GM19468 (cell line): Measurements from ENCODE around the gene TRHDE.

ENCODE experiments used
- ATAC-seq: cut with Tn5 transposase; IDR thresholded peaks from one replicate; pipeline ENCODE4 v1.9.1; 2021; ENCODE audit warnings: mild to moderate bottlenecking, moderate library complexity, moderate number of reproducible peaks; ENCODE audit not compliant: unreplicated experiment; ENCODE audit errors: extremely low read depth

Gene TRHDE

GRCh38 chr12:72272091-72272661, at the start of gene TRHDE:
TRHDE (plus strand) TSS chr12:72272370; CDS start chr12:72272644, 274 bp downstream.
- ATAC-seq, result no peak

- ATAC-seq, result no peak
Observed at GRCh38 chr12:72226510-72226909, 45.7 kb upstream of the TRHDE start.

- no peak for ATAC-seq
Observed at GRCh38 chr12:72228424-72228823, 43.7 kb upstream of the TRHDE start.

GRCh38 chr12:72230589-72230988, 41.6 kb upstream of the TRHDE start:
- no peak for ATAC-seq

DNA sequence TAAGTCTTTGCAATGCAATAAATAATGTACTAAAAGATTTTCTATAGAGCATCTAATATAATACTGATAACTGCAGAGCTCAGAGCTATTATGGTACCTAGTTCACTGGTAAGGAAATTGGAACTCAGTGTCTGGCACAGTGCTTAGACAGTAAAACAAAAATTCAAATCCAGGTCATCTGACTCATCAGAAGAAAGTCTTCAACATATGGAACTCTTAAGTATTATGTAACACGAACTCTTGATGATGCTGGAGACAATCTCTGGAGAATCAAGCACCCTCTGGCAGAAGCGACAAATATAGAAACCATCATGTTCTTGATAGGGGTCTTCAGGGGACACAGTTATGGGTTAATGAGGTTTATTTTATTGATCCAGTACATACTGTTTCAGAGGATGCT, 37.3 kb upstream of the TRHDE start:
- ATAC-seq, result no peak

DNA sequence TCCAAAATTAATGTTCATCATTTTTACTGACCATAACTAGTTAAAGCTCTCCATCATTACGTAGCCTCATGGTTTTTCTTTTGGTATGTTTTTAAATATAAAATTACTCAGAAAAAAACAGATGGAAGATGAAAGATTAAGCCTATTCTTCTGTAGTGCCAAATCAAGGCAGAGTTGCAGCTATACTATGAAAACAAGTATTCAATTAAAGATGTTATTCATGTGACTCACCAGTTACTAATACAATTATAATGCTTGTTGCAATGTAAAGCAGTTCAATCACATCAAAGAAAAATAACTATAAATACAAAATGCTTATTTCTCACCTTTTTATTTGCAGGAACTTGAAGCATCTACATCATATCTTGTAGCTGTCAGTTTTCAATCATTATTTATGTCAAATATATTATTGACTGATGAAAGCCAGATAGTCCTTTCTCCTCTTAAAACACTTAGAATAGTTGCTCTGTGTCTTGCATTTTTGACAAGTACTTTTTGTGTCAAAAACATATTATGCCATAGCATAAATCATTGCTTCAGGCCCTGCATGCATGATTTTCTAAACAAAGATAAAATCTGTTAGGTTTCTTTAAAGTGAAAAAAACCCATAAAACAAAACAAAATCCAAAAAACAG, 36.0 kb upstream of the TRHDE start:
- ATAC-seq, result no peak

DNA sequence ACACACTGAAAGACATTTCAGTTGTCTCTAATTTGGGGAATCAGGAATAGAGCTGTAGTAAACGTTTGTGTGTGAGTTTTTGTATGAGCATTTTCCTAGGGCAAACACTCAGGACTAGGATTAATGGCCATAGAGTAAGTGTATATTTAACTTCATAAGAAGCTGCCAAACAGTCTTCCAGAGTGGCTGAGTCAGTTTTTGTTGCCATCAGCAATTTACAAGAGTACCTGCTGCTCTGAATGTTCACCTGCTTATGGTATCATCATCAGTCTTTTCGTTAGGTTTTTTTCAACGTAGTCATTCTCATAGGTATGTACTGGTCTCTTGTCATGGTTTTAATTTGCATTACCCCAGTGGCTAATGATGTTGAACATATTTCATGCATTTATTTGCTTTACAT, 30.6 kb upstream of the TRHDE start:
- no peak for ATAC-seq

- ATAC-seq, result no peak
Observed at GRCh38 chr12:72242946-72243345, 29.2 kb upstream of the TRHDE start.

- ATAC-seq, result no peak
Observed at GRCh38 chr12:72246370-72246769, 25.8 kb upstream of the TRHDE start.

DNA sequence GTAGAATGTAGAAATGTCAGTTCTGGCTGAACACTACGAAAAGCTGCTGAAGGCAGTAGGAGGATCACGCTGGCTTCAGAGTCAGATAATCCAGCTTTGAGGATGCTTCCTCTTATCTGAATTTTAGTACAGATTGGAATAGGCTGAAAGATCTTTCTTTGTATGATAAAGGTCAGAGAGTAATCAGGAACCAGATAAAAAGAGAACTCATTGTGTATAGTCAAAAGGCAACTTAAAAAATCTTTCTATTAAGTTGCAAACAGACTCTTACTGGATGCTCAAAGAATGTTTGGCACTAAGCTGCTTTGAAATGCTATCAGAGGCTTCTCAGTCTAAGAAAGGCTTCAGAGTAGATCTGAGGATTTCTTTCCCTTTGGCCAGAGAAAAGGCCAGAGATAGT, 21.8 kb upstream of the TRHDE start:
- no peak for ATAC-seq

DNA sequence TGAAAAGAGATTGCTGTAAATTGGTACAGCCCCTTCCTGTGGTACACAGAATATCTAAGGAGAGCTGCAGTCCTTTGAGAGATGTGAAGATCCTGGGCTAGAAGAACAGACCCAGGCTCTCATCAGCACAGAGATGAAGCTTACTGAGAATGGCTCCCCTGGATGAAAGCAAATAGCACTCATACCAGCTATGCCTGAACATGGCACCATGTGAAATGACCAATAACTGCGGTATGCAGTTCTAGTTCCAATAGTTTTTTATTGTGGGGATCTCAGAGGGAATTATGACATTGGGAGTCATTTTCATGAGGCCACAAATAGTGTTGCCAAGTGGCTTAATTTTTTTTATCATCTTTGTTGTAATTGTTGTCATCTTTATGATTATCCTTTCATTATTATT, 15.4 kb upstream of the TRHDE start:
- no peak for ATAC-seq

DNA sequence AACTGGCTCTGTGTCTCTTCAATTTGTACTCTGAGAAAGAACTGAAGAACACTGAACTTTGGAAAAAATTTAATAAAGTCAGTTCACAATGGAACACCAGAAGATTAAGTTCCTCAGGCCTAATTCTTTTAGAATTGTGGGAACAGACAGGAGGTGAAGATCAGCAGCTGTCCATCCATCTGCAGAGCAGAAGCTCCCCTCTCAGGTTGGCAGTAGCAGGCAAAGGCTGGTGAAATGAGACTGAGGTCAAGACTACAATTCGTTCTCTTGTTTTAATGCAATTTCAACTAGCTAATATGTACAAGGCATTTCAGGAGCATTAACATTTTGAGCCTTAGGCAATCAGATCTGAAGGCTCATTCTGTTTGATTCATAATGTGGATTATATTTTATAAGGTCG, 10.3 kb upstream of the TRHDE start:
- ATAC-seq, result no peak

DNA sequence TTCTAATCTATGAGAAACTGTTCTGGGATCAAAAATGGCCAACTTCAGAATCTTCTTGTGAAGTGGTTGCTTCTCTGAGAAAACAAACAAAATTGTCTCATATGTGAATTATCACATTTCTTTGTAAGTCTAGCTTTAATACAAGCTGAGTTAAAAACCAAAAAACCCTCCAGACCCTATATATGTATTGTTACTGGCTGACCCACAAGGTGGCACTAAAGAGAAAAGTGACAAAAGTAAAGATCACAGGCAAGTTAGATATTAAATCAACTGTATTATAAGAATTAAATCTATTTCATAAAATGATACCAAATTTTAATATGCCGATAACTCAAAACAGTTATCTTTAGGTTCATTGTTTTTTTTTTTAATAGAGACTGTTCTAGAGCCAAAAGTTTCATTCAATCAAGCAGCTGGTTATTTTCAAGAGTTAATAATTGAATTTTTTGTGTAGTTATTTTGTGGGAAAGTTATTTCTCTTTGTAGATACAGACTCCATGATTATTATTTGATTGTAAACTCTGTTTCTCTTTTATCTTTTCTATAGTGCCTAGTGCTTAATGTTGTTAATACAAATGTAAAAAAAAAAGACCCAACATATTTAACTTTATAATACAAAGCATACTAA, 7.5 kb upstream of the TRHDE start:
- no peak for ATAC-seq

DNA sequence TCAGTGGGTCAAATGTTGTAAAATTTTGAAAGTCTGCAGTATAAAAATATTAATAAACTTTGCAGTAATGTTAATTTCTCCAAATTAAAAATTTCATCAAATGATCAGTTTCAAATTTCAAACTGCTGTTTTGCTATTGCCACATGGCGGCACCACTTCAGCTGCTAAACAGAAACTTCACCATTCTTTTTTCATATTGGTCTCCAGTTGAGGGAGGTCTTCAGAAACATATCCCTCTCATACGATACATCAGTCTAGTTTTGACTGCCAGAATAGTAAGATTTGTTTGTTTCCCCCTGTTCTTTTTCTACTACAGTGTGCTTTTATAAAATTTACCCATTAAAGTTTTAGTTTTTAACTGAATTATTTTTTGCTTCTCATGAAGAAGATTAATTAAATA, 4.2 kb upstream of the TRHDE start:
- ATAC-seq, result no peak

- ATAC-seq, result no peak
Observed at GRCh38 chr12:72268386-72268785, 3.8 kb upstream of the TRHDE start.

DNA sequence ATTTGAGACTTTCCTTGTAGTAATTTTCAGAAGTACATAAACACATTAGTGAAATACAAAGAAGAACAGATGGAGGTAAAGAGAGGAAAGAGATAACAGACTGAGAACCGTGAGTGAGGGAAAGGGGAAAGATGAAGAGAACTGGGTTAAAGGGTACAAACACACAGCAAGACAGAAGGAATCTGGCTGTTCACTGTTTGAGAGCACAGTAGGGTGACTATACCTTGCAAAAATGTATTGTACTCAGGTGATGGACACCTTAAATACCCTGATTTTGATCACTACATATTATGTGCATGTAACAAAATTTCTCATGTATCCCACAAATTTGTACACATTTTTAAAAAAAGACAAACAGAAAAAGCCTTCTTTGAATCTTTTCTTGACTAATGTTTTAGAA, 2.7 kb upstream of the TRHDE start:
- ATAC-seq, result no peak

DNA sequence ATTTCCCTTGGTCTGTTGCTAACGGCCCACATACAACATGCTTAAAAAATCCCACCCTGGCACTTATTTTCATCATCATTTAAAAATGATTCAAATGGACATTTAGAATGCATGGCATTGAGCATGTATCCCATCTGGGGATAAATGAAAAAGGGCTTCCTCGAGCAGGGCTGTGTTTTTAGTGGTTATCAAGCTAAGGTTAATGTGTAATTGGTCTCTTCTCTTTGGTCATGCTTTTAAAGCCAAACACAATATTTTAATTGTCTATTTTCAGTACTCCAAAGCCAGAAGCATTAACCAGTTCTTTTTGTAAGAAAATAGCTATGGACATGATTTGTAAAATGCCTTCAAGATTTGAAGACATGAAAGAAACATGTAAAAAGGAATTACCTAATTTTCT, 1.9 kb upstream of the TRHDE start:
- no peak for ATAC-seq

DNA sequence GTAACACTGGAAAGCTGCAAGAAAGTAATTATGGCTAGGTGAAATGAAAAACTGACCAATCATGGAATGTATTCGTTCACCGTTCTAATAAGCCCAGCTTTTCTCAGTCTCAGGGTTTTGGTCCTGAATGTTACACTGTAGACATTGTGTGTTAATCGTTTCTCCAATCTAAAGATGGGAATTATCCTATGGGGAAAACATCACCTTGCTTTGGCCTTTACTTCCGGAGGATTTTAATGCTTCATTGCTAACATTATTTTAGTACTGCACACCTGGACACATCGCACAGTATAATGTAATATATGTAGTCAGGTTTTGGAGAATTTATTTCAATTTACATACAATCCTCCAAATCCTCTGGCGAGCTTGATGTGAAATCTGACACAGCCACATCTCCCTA, 1.2 kb upstream of the TRHDE start:
- ATAC-seq, result no peak

DNA sequence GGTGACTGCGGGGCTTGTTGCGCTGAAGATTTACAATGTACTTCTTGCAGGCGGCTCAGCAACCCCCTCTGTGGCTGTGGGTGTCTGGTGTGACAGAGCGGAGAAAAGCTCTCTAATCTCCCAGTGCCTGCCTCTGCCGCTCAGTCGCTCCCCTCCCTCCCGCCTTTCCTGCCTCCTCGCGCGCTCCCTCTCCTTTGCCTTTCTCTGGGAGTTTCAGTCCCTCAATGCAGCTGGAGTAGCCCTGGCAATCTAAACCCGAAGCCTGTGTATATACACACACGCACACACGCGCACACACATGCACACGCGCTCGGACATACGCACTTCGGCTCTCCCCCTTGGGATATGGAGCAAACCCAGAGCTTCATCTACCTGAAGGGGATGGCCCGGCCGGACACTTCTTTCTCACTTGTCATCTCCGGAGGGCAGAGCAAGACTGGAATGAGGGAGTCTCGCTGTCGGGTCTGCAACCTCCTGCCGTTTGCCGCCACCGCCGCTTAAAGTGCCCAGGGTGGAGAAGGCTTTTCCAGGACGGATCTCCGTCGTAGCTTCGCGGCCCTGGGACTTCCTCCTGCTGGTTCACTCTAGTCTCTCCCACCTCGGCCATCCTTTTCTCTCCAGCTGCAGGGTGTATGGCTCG, 599 bp upstream of the TRHDE start:
- no peak for ATAC-seq

DNA sequence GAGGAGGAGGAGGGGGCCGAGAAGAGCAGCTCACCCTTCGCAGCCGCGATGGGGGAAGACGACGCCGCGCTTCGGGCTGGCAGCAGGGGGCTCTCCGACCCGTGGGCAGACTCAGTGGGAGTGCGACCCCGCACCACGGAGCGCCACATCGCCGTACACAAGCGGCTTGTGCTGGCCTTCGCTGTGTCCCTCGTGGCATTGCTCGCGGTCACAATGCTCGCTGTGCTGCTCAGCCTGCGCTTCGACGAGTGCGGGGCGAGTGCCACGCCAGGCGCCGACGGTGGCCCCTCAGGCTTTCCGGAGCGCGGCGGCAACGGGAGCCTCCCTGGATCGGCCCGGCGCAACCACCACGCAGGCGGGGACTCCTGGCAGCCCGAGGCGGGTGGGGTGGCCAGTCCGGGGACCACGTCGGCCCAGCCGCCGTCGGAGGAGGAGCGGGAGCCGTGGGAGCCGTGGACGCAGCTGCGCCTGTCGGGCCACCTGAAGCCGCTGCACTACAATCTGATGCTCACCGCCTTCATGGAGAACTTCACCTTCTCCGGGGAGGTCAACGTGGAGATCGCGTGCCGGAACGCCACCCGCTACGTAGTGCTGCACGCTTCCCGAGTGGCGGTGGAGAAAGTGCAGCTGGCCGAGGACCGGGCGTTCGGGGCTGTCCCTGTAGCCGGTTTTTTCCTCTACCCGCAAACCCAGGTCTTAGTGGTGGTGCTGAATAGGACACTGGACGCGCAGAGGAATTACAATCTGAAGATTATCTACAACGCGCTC, 745 bp downstream of the TRHDE start:
- ATAC-seq, result no peak

DNA sequence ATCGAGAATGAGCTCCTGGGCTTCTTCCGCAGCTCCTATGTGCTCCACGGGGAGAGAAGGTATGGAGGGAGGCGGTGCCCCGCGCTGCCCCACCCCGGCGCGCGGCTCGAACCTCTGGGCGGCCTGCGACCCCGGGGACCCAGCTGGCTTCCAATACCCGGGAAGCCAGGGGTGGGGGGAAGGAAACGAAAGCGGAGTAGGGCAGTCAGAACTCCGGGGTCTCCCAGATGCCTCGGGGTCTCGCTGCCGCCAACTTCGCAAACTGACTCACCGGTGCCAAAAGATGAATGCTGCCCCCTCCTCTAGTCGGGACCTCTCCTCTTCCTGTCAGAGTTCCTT, 1.3 kb downstream of the TRHDE start:
- ATAC-seq, result no peak
